Medulla oblongata (tissue), 1 donor: ENCODE data around the gene PLA2G6.
"Not testable (repeated sequence)": the region's sequence is repeated elsewhere in the genome, so short reads cannot be mapped to it uniquely, and the experiment has no call there.

Experiments
- DNase-seq: peaks from one replicate; pipeline ENCODE4 v3.0.0-alpha.2; 2015; ENCODE audit errors: extremely low spot score

PLA2G6 gene

GRCh38 chr22:38165922-38166593 lies 15.6 kb downstream of the PLA2G6 start:
- no peak for DNase-seq

GRCh38 chr22:38164551-38164918 lies 17.1 kb downstream of the PLA2G6 start:
- DNase-seq = no peak

GRCh38 chr22:38163844-38164550 lies 17.6 kb downstream of the PLA2G6 start:
- DNase-seq = no peak

GRCh38 chr22:38162881-38163843 lies 18.5 kb downstream of the PLA2G6 start:
- no peak for DNase-seq

- DNase-seq = no peak
These were observed 25.9 kb downstream of the PLA2G6 start for GRCh38 chr22:38155703-38156102.

GRCh38 chr22:38154563-38154915 lies 27.1 kb downstream of the PLA2G6 start:
- not testable (repeated sequence) for DNase-seq

GRCh38 chr22:38153821-38154562 lies 27.6 kb downstream of the PLA2G6 start:
- no peak for DNase-seq

GRCh38 chr22:38151126-38151500 lies 30.5 kb downstream of the PLA2G6 start:
- no peak for DNase-seq

GRCh38 chr22:38148245-38148644 lies 33.4 kb downstream of the PLA2G6 start:
- DNase-seq = no peak

GRCh38 chr22:38146166-38146565 lies 35.5 kb downstream of the PLA2G6 start:
- not testable (repeated sequence) for DNase-seq

GRCh38 chr22:38144025-38144405 lies 37.6 kb downstream of the PLA2G6 start:
- no peak for DNase-seq

- no peak for DNase-seq
These were observed 39.0 kb downstream of the PLA2G6 start for GRCh38 chr22:38142606-38143005.

GRCh38 chr22:38141217-38141973 lies 40.2 kb downstream of the PLA2G6 start:
- DNase-seq = no peak

- DNase-seq = no peak
These were observed 41.7 kb downstream of the PLA2G6 start for GRCh38 chr22:38139901-38140300.

GRCh38 chr22:38138961-38139360 lies 42.7 kb downstream of the PLA2G6 start:
- no peak for DNase-seq

- DNase-seq = no peak
These were observed 43.5 kb downstream of the PLA2G6 start for GRCh38 chr22:38137876-38138687.

- DNase-seq = no peak
These were observed 45.0 kb downstream of the PLA2G6 start for GRCh38 chr22:38136607-38137006.

GRCh38 chr22:38135133-38135706 lies 46.4 kb downstream of the PLA2G6 start:
- DNase-seq = no peak

- no peak for DNase-seq
These were observed 48.3 kb downstream of the PLA2G6 start for GRCh38 chr22:38133331-38133730.

- DNase-seq = no peak
These were observed 48.8 kb downstream of the PLA2G6 start for GRCh38 chr22:38132794-38133193.
